HEK293 (cell line): ENCODE measurements around the gene FRMD5.
A peak's percentile ranks its signal among the peaks of the same experiment; 100 is the strongest.

Source experiments
- CTCF ChIA-PET: fragments of 350-600 bp; formaldehyde crosslinking; extraction: SDS; loops from one replicate; lab custom pipeline; 2021; ENCODE audit warnings: antibody characterized with exemption; lab: Yijun Ruan, JAX
- POLR2A ChIA-PET: fragments of 300-600 bp; formaldehyde crosslinking; extraction: SDS; loops from one replicate; lab custom pipeline; 2020; ENCODE audit warnings: antibody characterized with exemption, inconsistent platforms; lab: Yijun Ruan, JAX
- H3K27ac ChIP-seq: fragments of 200-500 bp; sonication (Bioruptor generic); 2 replicates; pipeline ENCODE4 v1.5.1; 2014; ENCODE audit warnings: low read depth, low read length, control low read depth, inconsistent platforms; ENCODE audit errors: extremely low read depth
- H3K36me3 ChIP-seq, 2 experiments: fragments of 200-500 bp in 1 of 2; sonication (Bioruptor generic) in 1 of 2; 1 replicate in 1 of 2; 2 replicates in 1 of 2; pipeline ENCODE4 v1.5.1; 2014 to 2017; ENCODE audit warnings: inconsistent platforms in 2 of 2, low read length in 2 of 2; ENCODE audit not compliant: control insufficient read depth in 2 of 2, insufficient read depth in 1 of 2
- H3K4me1 ChIP-seq: fragments of 200-500 bp; sonication (Bioruptor generic); 2 replicates; pipeline ENCODE4 v1.5.1; 2014; ENCODE audit warnings: mild to moderate bottlenecking, low read length, inconsistent platforms; ENCODE audit not compliant: control insufficient read depth, insufficient read depth
- H3K4me3 ChIP-seq: 2 replicates; pipeline ENCODE4 v1.5.1; 2011; ENCODE audit warnings: low read depth, mild to moderate bottlenecking, control low read depth, low read length, moderate library complexity
- H3K9me3 ChIP-seq: fragments of 200-500 bp; sonication (Bioruptor generic); 2 replicates; pipeline ENCODE4 v1.5.1; 2014; ENCODE audit warnings: low read depth, low read length, inconsistent platforms; ENCODE audit not compliant: control insufficient read depth, insufficient read depth
- EGR2 ChIP-seq: fragments of 450-650 bp; formaldehyde crosslinking; IDR thresholded peaks from 2 replicates; pipeline ENCODE4 v1.5.1; 2016; ENCODE audit warnings: low read depth, missing biosample characterization, missing genetic modification characterization
- KLF8 ChIP-seq: fragments of 450-650 bp; formaldehyde crosslinking; IDR thresholded peaks from 2 replicates; pipeline ENCODE4 v1.5.1; 2016; ENCODE audit warnings: missing biosample characterization, missing genetic modification characterization
- REPIN1 ChIP-seq: fragments of 450-650 bp; formaldehyde crosslinking; IDR thresholded peaks from 2 replicates; pipeline ENCODE4 v1.5.1; 2017; ENCODE audit warnings: missing biosample characterization, missing genetic modification characterization, low read depth
- SP2 ChIP-seq: fragments of 450-650 bp; formaldehyde crosslinking; IDR thresholded peaks from 2 replicates; pipeline ENCODE4 v1.5.1; 2016; ENCODE audit warnings: missing biosample characterization, missing genetic modification characterization
- TCF7L2 ChIP-seq: IDR thresholded peaks from 2 replicates; pipeline ENCODE4 v1.6.1; 2011; ENCODE audit warnings: low read depth, mild to moderate bottlenecking, inconsistent platforms, low read length, moderate library complexity, borderline replicate concordance
- ZBTB17 ChIP-seq: fragments of 450-650 bp; formaldehyde crosslinking; IDR thresholded peaks from 2 replicates; pipeline ENCODE4 v1.5.1; 2016; ENCODE audit warnings: missing biosample characterization, missing genetic modification characterization
- ZBTB48 ChIP-seq: fragments of 450-650 bp; formaldehyde crosslinking; IDR thresholded peaks from 2 replicates; pipeline ENCODE4 v1.5.1; 2016; ENCODE audit warnings: missing biosample characterization, missing genetic modification characterization
- ZNF146 ChIP-seq: fragments of 450-650 bp; formaldehyde crosslinking; IDR thresholded peaks from 2 replicates; pipeline ENCODE4 v1.5.1; 2016; ENCODE audit warnings: missing biosample characterization, missing genetic modification characterization
- ZNF2 ChIP-seq: fragments of 450-650 bp; formaldehyde crosslinking; IDR thresholded peaks from 2 replicates; pipeline ENCODE4 v1.5.1; 2016; ENCODE audit warnings: missing biosample characterization, missing genetic modification characterization
- ZNF211 ChIP-seq: fragments of 450-650 bp; formaldehyde crosslinking; IDR thresholded peaks from 2 replicates; pipeline ENCODE4 v1.5.1; 2016; ENCODE audit warnings: low read depth, missing biosample characterization, missing genetic modification characterization
- ZNF24 ChIP-seq: fragments of 450-650 bp; formaldehyde crosslinking; IDR thresholded peaks from 2 replicates; pipeline ENCODE4 v1.5.1; 2016; ENCODE audit warnings: missing biosample characterization, missing genetic modification characterization
- ZNF350 ChIP-seq: fragments of 450-650 bp; formaldehyde crosslinking; IDR thresholded peaks from 2 replicates; pipeline ENCODE4 v1.5.0; 2017; ENCODE audit warnings: missing biosample characterization, mild to moderate bottlenecking, missing genetic modification characterization
- ZNF423 ChIP-seq: fragments of 450-650 bp; formaldehyde crosslinking; IDR thresholded peaks from 2 replicates; pipeline ENCODE4 v1.5.1; 2016; ENCODE audit warnings: missing biosample characterization, missing genetic modification characterization
- ZNF433 ChIP-seq: fragments of 450-650 bp; formaldehyde crosslinking; IDR thresholded peaks from 2 replicates; pipeline ENCODE4 v1.5.1; 2016; ENCODE audit warnings: missing biosample characterization, missing genetic modification characterization, low read depth
- ZNF530 ChIP-seq: fragments of 450-650 bp; formaldehyde crosslinking; IDR thresholded peaks from 2 replicates; pipeline ENCODE4 v1.5.1; 2016; ENCODE audit warnings: low read depth, missing biosample characterization, missing genetic modification characterization
- ZNF626 ChIP-seq: fragments of 450-650 bp; sonication (Bioruptor Pico); formaldehyde crosslinking; IDR thresholded peaks from 2 replicates; pipeline ENCODE4 v1.5.1; 2018; ENCODE audit warnings: missing biosample characterization, missing genetic modification characterization, inconsistent platforms
- ZNF658 ChIP-seq: fragments of 450-650 bp; formaldehyde crosslinking; IDR thresholded peaks from 2 replicates; pipeline ENCODE4; 2016; ENCODE audit warnings: missing biosample characterization, missing genetic modification characterization
- TF ChIP-seq, protein P1 (sequence below): fragments of 450-650 bp; formaldehyde crosslinking; IDR thresholded peaks from 2 replicates; pipeline ENCODE4 v1.5.1; 2017; ENCODE audit warnings: missing biosample characterization, missing genetic modification characterization
- TF ChIP-seq, protein P2 (sequence below): fragments of 450-650 bp; formaldehyde crosslinking; IDR thresholded peaks from 2 replicates; pipeline ENCODE4 v1.5.1; 2016; ENCODE audit warnings: missing biosample characterization, missing genetic modification characterization

The FRMD5 gene

DNA sequence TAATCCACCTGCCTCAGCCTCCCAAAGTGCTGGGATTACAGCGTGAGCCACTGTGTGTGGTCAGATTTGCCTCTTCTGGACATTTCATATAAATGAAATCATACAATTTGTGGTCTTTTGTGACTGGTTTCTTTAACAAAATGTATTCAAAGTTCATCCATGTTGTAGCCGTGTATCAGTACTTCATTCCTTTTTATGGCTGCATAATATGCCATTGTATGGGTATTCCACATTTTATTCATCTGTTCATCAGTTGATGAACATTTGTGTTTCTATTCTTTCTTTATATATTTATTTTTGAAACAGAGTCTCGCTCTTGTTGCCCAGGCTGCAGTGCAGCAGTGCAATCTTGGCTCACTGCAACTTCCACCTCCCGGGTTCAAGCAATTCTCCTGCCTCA is 342.5 kb downstream of the FRMD5 start:
- TF ChIP-seq ZNF146 (tag by site-specific recombination), result peak; percentile 57; the same call in 1 of the 2 replicates
- no peak for TF ChIP-seq REPIN1 (tag by site-specific recombination)
- Histone ChIP-seq H3K27ac (no peak overlapping the region), H3K4me3 (no peak overlapping the region), H3K4me1 (no peaks in the 10 kb centered on the region), H3K36me3 (peaks cover 36 to 75% of the 10 kb centered on the region in 2 experiments), H3K9me3 (no peaks in the 10 kb centered on the region)
- POLR2A ChIA-PET, result no interaction called here
- CTCF ChIA-PET, result no interaction called here

DNA sequence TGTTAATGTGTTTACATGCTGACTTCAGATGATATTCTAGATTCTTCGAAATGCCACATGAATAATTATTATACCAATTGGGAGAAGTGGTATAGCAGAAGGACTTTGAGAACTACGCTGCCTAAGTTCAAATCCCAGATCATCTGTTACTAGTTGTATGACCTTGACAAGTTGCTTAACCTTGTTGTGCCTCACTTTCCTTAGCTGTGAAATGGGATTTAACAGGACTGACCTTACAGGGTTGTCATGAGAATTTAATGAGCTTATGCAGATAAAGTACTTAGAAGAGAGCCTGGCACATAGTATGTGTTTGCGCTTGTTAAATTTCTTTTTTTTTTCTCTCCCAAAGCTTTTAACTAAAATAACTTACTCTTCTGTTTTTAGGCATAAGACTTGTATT is 343.8 kb downstream of the FRMD5 start:
- CTCF ChIA-PET, result interaction anchor here (1.3 kb wide), 1 partner anchor 30 kb away, joined by 5 read pairs; no protein-coding TSS in a partner anchor
- POLR2A ChIA-PET, result no interaction called here
- TF ChIP-seq SP2 (no peak), ZNF433 (tag by site-specific recombination) (no peak), ZNF211 (tag by site-specific recombination) (no peak), TCF7L2 (no peak), ZNF423 (tag by site-specific recombination) (no peak), ZBTB17 (tag by site-specific recombination) (no peak), ZBTB48 (tag by site-specific recombination) (no peak), ZNF626 (tag by site-specific recombination) (no peak), ZNF530 (tag by site-specific recombination) (no peak), ZNF2 (tag by site-specific recombination) (no peak), REPIN1 (tag by site-specific recombination) (no peak), ZNF24 (tag by site-specific recombination) (no peak), KLF8 (tag by site-specific recombination) (no peak)
- TF ChIP-seq, protein P1, sequence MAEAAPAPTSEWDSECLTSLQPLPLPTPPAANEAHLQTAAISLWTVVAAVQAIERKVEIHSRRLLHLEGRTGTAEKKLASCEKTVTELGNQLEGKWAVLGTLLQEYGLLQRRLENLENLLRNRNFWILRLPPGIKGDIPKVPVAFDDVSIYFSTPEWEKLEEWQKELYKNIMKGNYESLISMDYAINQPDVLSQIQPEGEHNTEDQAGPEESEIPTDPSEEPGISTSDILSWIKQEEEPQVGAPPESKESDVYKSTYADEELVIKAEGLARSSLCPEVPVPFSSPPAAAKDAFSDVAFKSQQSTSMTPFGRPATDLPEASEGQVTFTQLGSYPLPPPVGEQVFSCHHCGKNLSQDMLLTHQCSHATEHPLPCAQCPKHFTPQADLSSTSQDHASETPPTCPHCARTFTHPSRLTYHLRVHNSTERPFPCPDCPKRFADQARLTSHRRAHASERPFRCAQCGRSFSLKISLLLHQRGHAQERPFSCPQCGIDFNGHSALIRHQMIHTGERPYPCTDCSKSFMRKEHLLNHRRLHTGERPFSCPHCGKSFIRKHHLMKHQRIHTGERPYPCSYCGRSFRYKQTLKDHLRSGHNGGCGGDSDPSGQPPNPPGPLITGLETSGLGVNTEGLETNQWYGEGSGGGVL (tag by site-specific recombination), result no peak

DNA sequence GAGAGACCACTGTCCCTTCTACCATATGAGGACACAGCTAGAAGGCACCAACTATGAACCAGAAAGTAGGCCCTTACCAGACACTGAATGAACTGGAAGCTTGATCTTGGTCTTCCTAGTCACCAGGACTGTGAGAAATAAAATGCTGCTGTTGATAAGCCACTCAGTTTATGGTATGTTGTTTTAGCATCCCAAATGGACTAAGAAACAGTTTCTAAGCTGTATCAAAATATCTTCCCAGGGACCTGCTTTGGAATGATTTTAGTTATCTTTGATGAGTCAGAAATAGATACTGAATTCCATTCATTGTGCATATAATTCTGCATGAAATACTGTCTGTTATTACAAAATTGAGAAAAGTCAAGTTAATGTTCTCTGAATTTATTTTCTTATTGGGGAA is 349.6 kb downstream of the FRMD5 start:
- Histone ChIP-seq H3K4me1 (no peaks in the 10 kb centered on the region), H3K27ac (no peak overlapping the region), H3K4me3 (no peak overlapping the region), H3K36me3 (peaks cover 34 to 56% of the 10 kb centered on the region in 2 experiments), H3K9me3 (no peaks in the 10 kb centered on the region)
- POLR2A ChIA-PET, result interaction anchor here (1.1 kb wide), 1 partner anchor 21 kb away, joined by 3 read pairs; the partner anchor contains the start of gene MFAP1
- CTCF ChIA-PET, result no interaction called here
- TF ChIP-seq, protein P2, sequence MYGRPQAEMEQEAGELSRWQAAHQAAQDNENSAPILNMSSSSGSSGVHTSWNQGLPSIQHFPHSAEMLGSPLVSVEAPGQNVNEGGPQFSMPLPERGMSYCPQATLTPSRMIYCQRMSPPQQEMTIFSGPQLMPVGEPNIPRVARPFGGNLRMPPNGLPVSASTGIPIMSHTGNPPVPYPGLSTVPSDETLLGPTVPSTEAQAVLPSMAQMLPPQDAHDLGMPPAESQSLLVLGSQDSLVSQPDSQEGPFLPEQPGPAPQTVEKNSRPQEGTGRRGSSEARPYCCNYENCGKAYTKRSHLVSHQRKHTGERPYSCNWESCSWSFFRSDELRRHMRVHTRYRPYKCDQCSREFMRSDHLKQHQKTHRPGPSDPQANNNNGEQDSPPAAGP (tag by site-specific recombination), result no peak
- no peak for TF ChIP-seq ZNF350 (tag by site-specific recombination)
- TF ChIP-seq, protein P1 (tag by site-specific recombination), result no peak
- no peak for TF ChIP-seq EGR2 (tag by site-specific recombination)
- TF ChIP-seq ZNF658, result no peak

More for the DNA sequence above, 343.8 kb downstream of the FRMD5 start:
- Histone ChIP-seq H3K4me3 (no peak overlapping the region), H3K36me3 (peaks cover 37 to 67% of the 10 kb centered on the region in 2 experiments), H3K27ac (no peak overlapping the region), H3K9me3 (no peaks in the 10 kb centered on the region), H3K4me1 (no peaks in the 10 kb centered on the region)
